Mucosa of descending colon (tissue), 3 donors: ENCODE data around the gene OFD1. TPM values are rescaled to one million over a fixed set of nuclear protein-coding genes. Genes with fewer than 3 reads are reported as not detected.

Source experiments
- ATAC-seq: fragments of 200-7000 bp; cut with Tn5 transposase; one replicate; pipeline ENCODE4 v1.9.1; 2020; ENCODE audit warnings: mild to moderate bottlenecking, moderate library complexity
- DNase-seq, 3 donors: peaks; one replicate each; pipeline ENCODE4 v3.0.0-alpha.2; 2020
- H3K36me3 ChIP-seq: fragments of 200-600 bp; one replicate; pipeline ENCODE4 v1.8.0; 2021; ENCODE audit warnings: low read depth, mild to moderate bottlenecking
- H3K4me1 ChIP-seq: fragments of 200-600 bp; one replicate; pipeline ENCODE4 v1.8.0; 2021; ENCODE audit warnings: low read depth, mild to moderate bottlenecking
- H3K4me3 ChIP-seq: fragments of 200-600 bp; one replicate; pipeline ENCODE4 v1.8.0; 2021; ENCODE audit warnings: mild to moderate bottlenecking
- H3K9me3 ChIP-seq: fragments of 200-600 bp; one replicate; pipeline ENCODE4 v1.8.0; 2021; ENCODE audit warnings: mild to moderate bottlenecking
- CTCF ChIP-seq: fragments of 200-600 bp; IDR thresholded peaks from one replicate; pipeline ENCODE4 v1.8.0; 2022; ENCODE audit warnings: antibody characterized with exemption, mild to moderate bottlenecking
- intact Hi-C, 2 donors: fragments of 100-400 bp; cut with DNase I in 1 of 2; cut with micrococcal nuclease in 1 of 2; formaldehyde crosslinking; loops; one replicate each; pipeline versions ENCODE4 v1.11.0 to v1.11.1; 2022; cut with DNase I, micrococcal nuclease
- total RNA-seq, 3 donors: library from RNA; stranded (reverse); fragmentation: NEBNext Ultra II Directional in 2 of 3; extraction: Animal tissue kit (Norgen Biotek cat#: 25700) in 2 of 3; gene quantifications; one replicate each; pipeline versions ENCODE4 v1.2.1 to v1.2.4, GENCODE V29; 2021 to 2023
- donor health status: DM: no; HTN: no; CAD: no; lungs with moderate emphysema.
- donor health status: DM: no; HTN: no; CAD: no.
- donor health status: DM: no; HTN: yes; CAD: no.

The OFD1 gene
- total RNA-seq, 3 donors from 2014 or later = 26.0 to 49.4 (median 32.6) TPM

DNA sequence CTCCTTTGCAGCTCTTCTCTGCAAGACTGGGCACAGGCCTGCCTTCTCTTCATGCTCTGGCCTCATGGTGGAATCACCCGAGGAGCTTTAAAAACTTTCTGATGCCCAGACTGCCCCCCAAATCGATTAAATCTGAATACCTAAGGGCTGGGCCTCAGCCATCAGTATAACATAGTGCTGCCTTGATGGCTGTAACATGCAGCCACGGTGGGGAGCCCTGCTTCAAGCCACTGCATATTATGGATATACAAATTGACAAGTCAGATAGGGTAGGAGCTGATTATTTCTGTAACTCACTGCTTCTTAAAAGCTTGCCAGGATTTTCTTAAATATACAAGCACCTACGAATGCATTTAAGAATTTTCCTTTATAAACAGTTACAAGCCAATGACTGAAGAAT, 41.8 kb downstream of the OFD1 start:
- no peaks in the 10 kb centered on the region for H3K36me3 ChIP-seq
- TF ChIP-seq CTCF = no peak
- ATAC-seq (no peak), DNase-seq (no peak)
- no peak overlapping the region for H3K4me3 ChIP-seq
- H3K4me1 ChIP-seq = no peaks in the 10 kb centered on the region
- intact Hi-C loops = no loop called here
- no peaks in the 10 kb centered on the region for H3K9me3 ChIP-seq

- no peak for ATAC-seq
- Histone ChIP-seq H3K36me3 (no peaks in the 10 kb centered on the region), H3K4me3 (no peak overlapping the region), H3K9me3 (no peaks in the 10 kb centered on the region), H3K4me1 (no peaks in the 10 kb centered on the region)
- DNase-seq = no peak
- intact Hi-C loops = no loop called here
- TF ChIP-seq CTCF = no peak
These were observed 44.4 kb downstream of the OFD1 start for GRCh38 chrX:13778916-13779315.

DNA sequence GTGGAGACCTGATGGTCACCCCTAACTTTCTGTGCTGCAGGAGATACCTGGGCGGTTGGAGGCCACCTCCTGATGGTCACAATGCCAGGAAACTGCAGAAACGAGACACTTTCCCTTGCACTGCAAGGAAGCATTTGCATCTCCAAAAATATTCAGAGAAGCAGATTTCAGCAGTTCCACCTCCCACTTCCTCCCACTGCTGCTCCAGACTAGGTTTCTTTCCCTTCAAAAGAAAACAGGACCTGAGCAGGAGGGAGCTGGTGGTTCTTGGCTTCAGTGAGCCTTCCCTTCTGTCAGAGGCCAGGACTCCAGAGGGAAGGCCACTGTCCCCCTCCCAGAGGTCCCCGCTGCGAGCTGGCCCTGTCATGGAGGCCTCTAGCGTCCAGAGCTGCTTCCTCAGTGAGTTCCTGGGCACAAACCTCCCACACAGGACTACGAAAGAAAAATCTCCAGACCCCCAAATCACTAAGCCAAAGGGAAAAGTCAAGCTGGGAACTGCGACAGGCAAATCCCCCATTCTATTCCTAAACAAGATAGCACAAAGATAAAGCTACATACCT, 46.4 kb downstream of the OFD1 start:
- Histone ChIP-seq H3K9me3 (no peaks in the 10 kb centered on the region), H3K4me3 (no peak overlapping the region), H3K36me3 (no peaks in the 10 kb centered on the region), H3K4me1 (no peaks in the 10 kb centered on the region)
- ATAC-seq (no peak), DNase-seq (no peak)
- intact Hi-C loops = no loop called here
- no peak for TF ChIP-seq CTCF

GRCh38 chrX:13786048-13786447, 51.5 kb downstream of the OFD1 start:
- no peaks in the 10 kb centered on the region for H3K36me3 ChIP-seq
- ATAC-seq (no peak), DNase-seq (no peak)
- H3K9me3 ChIP-seq = no peaks in the 10 kb centered on the region
- TF ChIP-seq CTCF = no peak
- no peaks in the 10 kb centered on the region for H3K4me1 ChIP-seq
- H3K4me3 ChIP-seq = no peak overlapping the region
- intact Hi-C loops = no loop called here

- Histone ChIP-seq H3K9me3 (no peaks in the 10 kb centered on the region), H3K4me1 (no peaks in the 10 kb centered on the region), H3K36me3 (no peaks in the 10 kb centered on the region), H3K4me3 (no peak overlapping the region)
- TF ChIP-seq CTCF = no peak
- intact Hi-C loops = no loop called here
- no peak for DNase-seq
- no peak for ATAC-seq
These were observed 55.9 kb downstream of the OFD1 start for GRCh38 chrX:13790206-13791131.
